H1 (cell line): ENCODE data around the gene GATB. TPM values are rescaled to one million over a fixed set of nuclear protein-coding genes. Genes with fewer than 3 reads are reported as not detected.

Experiments
- CTCF ChIA-PET: fragments of 300-600 bp; sonication (Branson Sonifier 250); formaldehyde crosslinking; loops from one replicate; lab custom pipeline; 2021; ENCODE audit not compliant: partially characterized antibody; lab: Charles Lee
- POLR2A ChIA-PET: fragments of 300-600 bp; sonication (Branson Sonifier 250); formaldehyde crosslinking; loops from one replicate; lab custom pipeline; 2021; ENCODE audit warnings: inconsistent platforms; ENCODE audit not compliant: partially characterized antibody; lab: Charles Lee
- DNase-seq, 2 experiments: peaks; one replicate each; pipeline versions ENCODE4 v3.0.0 to v3.0.0-alpha.2; 2010 to 2022; ENCODE audit warnings: low spot score in 2 of 2, low read depth in 1 of 2, mixed read lengths in 1 of 2
- FAIRE-seq: peaks from 2 replicates; lab custom pipeline; 2011; peaks lifted over from hg19 to GRCh38; lab: Jason Lieb, UNC
- H2AFZ ChIP-seq: 2 replicates; pipeline ENCODE4 v1.8.1; 2012; ENCODE audit warnings: low read length, inconsistent platforms
- H2AK5ac ChIP-seq: 2 replicates; pipeline ENCODE4 v1.6.1; 2013; ENCODE audit warnings: low read depth, low read length
- H2BK120ac ChIP-seq: replicated peaks from 2 replicates; pipeline ENCODE3; 2013; ENCODE audit warnings: low read depth, low read length, inconsistent platforms
- H2BK12ac ChIP-seq: 2 replicates; pipeline ENCODE4 v1.6.1; 2013; ENCODE audit warnings: low read depth, low read length
- H2BK15ac ChIP-seq: 2 replicates; pipeline ENCODE4 v1.6.1; 2013; ENCODE audit warnings: low read length
- H2BK20ac ChIP-seq: 2 replicates; pipeline ENCODE4 v1.6.1; 2013; ENCODE audit warnings: low read length
- H2BK5ac ChIP-seq: 2 replicates; pipeline ENCODE4 v1.6.1; 2013; ENCODE audit warnings: low read depth, low read length
- H3K14ac ChIP-seq: 2 replicates; pipeline ENCODE4 v1.6.1; 2013; ENCODE audit warnings: inconsistent platforms; ENCODE audit not compliant: insufficient read length
- H3K18ac ChIP-seq: 2 replicates; pipeline ENCODE4 v1.6.1; 2013; ENCODE audit warnings: low read length; ENCODE audit errors: extremely low read depth
- H3K23ac ChIP-seq: 2 replicates; pipeline ENCODE4 v1.6.1; 2013; ENCODE audit warnings: inconsistent platforms; ENCODE audit not compliant: insufficient read length
- H3K23me2 ChIP-seq: 2 replicates; pipeline ENCODE4 v1.6.1; 2013; ENCODE audit warnings: low read depth, low read length
- H3K27ac ChIP-seq: 2 replicates; pipeline ENCODE4 v1.6.1; 2011; ENCODE audit warnings: low read depth, low read length, inconsistent platforms
- H3K27me3 ChIP-seq, 4 experiments: replicated peaks in 1 of 4; 1 replicate in 1 of 4; 2 replicates in 3 of 4; pipeline versions ENCODE4 v1.6.1 to v1.8.1; 2011 to 2013; ENCODE audit warnings: low read length in 3 of 4, mild to moderate bottlenecking in 3 of 4, inconsistent platforms in 2 of 4, mixed read lengths in 2 of 4, moderate library complexity in 1 of 4; ENCODE audit not compliant: control insufficient read depth in 3 of 4, insufficient read depth in 3 of 4; ENCODE audit errors: extremely low read depth in 1 of 4
- H3K36me3 ChIP-seq, 4 experiments: 2 replicates each; pipeline versions ENCODE4 v1.6.1 to v1.8.1; 2011 to 2013; ENCODE audit warnings: mild to moderate bottlenecking in 4 of 4, low read length in 3 of 4, moderate library complexity in 2 of 4, control low read depth in 1 of 4, inconsistent platforms in 1 of 4; ENCODE audit not compliant: insufficient read depth in 4 of 4, control insufficient read depth in 2 of 4
- H3K4ac ChIP-seq: replicated peaks from 2 replicates; pipeline ENCODE3; 2013; ENCODE audit warnings: low read length, low read depth, mixed read lengths, inconsistent platforms; ENCODE audit not compliant: insufficient read length
- H3K4me1 ChIP-seq, 4 experiments: replicated peaks in 1 of 4; 1 replicate in 1 of 4; 2 replicates in 3 of 4; pipeline versions ENCODE4 v1.6.1 to v1.8.1; 2011 to 2013; ENCODE audit warnings: low read length in 3 of 4, inconsistent platforms in 2 of 4, mixed read lengths in 1 of 4; ENCODE audit not compliant: insufficient read depth in 4 of 4, control insufficient read depth in 3 of 4
- H3K4me2 ChIP-seq, 2 experiments: 2 replicates each; pipeline versions ENCODE4 v1.6.1 to v1.8.1; 2011 to 2013; ENCODE audit warnings: low read depth in 2 of 2, low read length in 2 of 2, control low read depth in 1 of 2, inconsistent platforms in 1 of 2, mild to moderate bottlenecking in 1 of 2; ENCODE audit not compliant: insufficient read depth in 1 of 2
- H3K4me3 ChIP-seq, 4 experiments: fragments of 200-600, 300-600 bp in 1 of 4; sonication (generic), shearing (Covaris generic), sonication (Bioruptor Twin) in 1 of 4; 2 replicates each; pipeline versions ENCODE4 v1.5.1 to v1.8.1; 2011 to 2016; ENCODE audit warnings: low read length in 4 of 4, low read depth in 3 of 4, control low read depth in 2 of 4, inconsistent platforms in 2 of 4, mild to moderate bottlenecking in 2 of 4, mixed read lengths in 1 of 4, moderate library complexity in 1 of 4; ENCODE audit not compliant: insufficient read depth in 2 of 4; ENCODE audit errors: extremely low read depth in 1 of 4
- H3K56ac ChIP-seq: replicated peaks from 2 replicates; pipeline ENCODE3; 2013; ENCODE audit warnings: low read depth, mild to moderate bottlenecking, mixed read lengths, low read length, inconsistent platforms; ENCODE audit not compliant: insufficient read length
- H3K79me1 ChIP-seq: 2 replicates; pipeline ENCODE4 v1.6.1; 2013; ENCODE audit warnings: low read depth, low read length, control low read depth
- H3K79me2 ChIP-seq, 2 experiments: 2 replicates each; pipeline versions ENCODE4 v1.6.1 to v1.8.1; 2012 to 2013; ENCODE audit warnings: low read length in 2 of 2, mild to moderate bottlenecking in 2 of 2, inconsistent platforms in 1 of 2; ENCODE audit not compliant: insufficient read depth in 2 of 2, control insufficient read depth in 1 of 2
- H3K9ac ChIP-seq, 4 experiments: replicated peaks in 1 of 4; 1 replicate in 1 of 4; 2 replicates in 3 of 4; pipeline versions ENCODE4 v1.6.1 to v1.8.1; 2011 to 2013; ENCODE audit warnings: low read depth in 3 of 4, low read length in 3 of 4, control low read depth in 2 of 4, mild to moderate bottlenecking in 2 of 4, moderate library complexity in 2 of 4, inconsistent platforms in 1 of 4; ENCODE audit errors: extremely low read depth in 1 of 4
- H3K9me3 ChIP-seq, 2 experiments: 2 replicates each; pipeline versions ENCODE4 v1.6.1 to v1.8.1; 2012 to 2013; ENCODE audit warnings: mild to moderate bottlenecking in 2 of 2, moderate library complexity in 2 of 2, control low read depth in 1 of 2, inconsistent platforms in 1 of 2, low read depth in 1 of 2, low read length in 1 of 2, mixed read lengths in 1 of 2; ENCODE audit not compliant: insufficient read depth in 2 of 2
- H4K20me1 ChIP-seq, 2 experiments: replicated peaks in 1 of 2; 2 replicates each; pipeline versions ENCODE3 to v1.8.1; 2011 to 2013; ENCODE audit warnings: inconsistent platforms in 2 of 2, low read length in 2 of 2, mild to moderate bottlenecking in 1 of 2; ENCODE audit not compliant: insufficient read depth in 2 of 2, control insufficient read depth in 1 of 2
- H4K5ac ChIP-seq: 2 replicates; pipeline ENCODE4 v1.6.1; 2013; ENCODE audit warnings: low read length, low read depth, mixed read lengths, inconsistent platforms; ENCODE audit not compliant: insufficient read length
- H4K8ac ChIP-seq: 2 replicates; pipeline ENCODE4 v1.8.0; 2013; ENCODE audit warnings: mild to moderate bottlenecking, moderate library complexity, low read length, inconsistent platforms; ENCODE audit not compliant: insufficient read depth; ENCODE audit errors: extremely low read depth
- H4K91ac ChIP-seq: replicated peaks from 2 replicates; pipeline ENCODE3; 2013; ENCODE audit warnings: low read length, mixed read lengths, inconsistent platforms; ENCODE audit not compliant: insufficient read length
- CHD1 ChIP-seq: IDR thresholded peaks from 2 replicates; pipeline ENCODE4 v1.6.1; 2012; ENCODE audit warnings: low read depth, low read length, improper control_type of control experiment
- CHD2 ChIP-seq: IDR thresholded peaks from 2 replicates; pipeline ENCODE4 v1.6.1; 2012; ENCODE audit warnings: low read length, improper control_type of control experiment
- EZH2 ChIP-seq: fragments of 200-600 bp; sonication (generic); IDR thresholded peaks from 2 replicates; pipeline ENCODE4 v1.7.1; 2012; ENCODE audit warnings: low read depth, mild to moderate bottlenecking, moderate library complexity, low read length, inconsistent platforms; ENCODE audit not compliant: severe bottlenecking
- GABPA ChIP-seq: IDR thresholded peaks from 2 replicates; pipeline ENCODE4 v1.6.1; 2011; ENCODE audit warnings: mild to moderate bottlenecking, low read length, moderate library complexity, borderline replicate concordance; ENCODE audit not compliant: insufficient read depth
- JUND ChIP-seq: IDR thresholded peaks from 2 replicates; pipeline ENCODE4 v1.6.1; 2011; ENCODE audit warnings: mild to moderate bottlenecking, improper control_type of control experiment, low read length
- NANOG ChIP-seq: IDR thresholded peaks from 2 replicates; pipeline ENCODE4 v1.6.1; 2011; ENCODE audit warnings: low read length, low read depth, mild to moderate bottlenecking, inconsistent platforms; ENCODE audit not compliant: insufficient read depth, poor library complexity, severe bottlenecking
- RFX5 ChIP-seq: IDR thresholded peaks from 2 replicates; pipeline ENCODE4 v1.6.1; 2011; ENCODE audit warnings: low read depth, low read length, improper control_type of control experiment, borderline replicate concordance
- SIN3A ChIP-seq, 2 experiments: IDR thresholded peaks in 1 of 2; conservative IDR thresholded peaks in 1 of 2; 2 replicates each; pipeline ENCODE4 v1.6.1; 2011 to 2012; ENCODE audit warnings: low read length in 2 of 2, improper control_type of control experiment in 1 of 2, low read depth in 1 of 2, mild to moderate bottlenecking in 1 of 2
- TEAD4 ChIP-seq: IDR thresholded peaks from 2 replicates; pipeline ENCODE4 v1.6.1; 2012; ENCODE audit warnings: low read depth, low read length, inconsistent platforms, mixed read lengths
- WGBS, 2 experiments: shearing (Covaris generic) in 1 of 2; methylation state at CpG; one replicate each; pipeline versions ENCODE4 v1.1.6 to v1.1.7; 2013 to 2015; ENCODE audit warnings: low lambda C conversion rate in 2 of 2, mixed read lengths in 2 of 2, inconsistent platforms in 1 of 2, low coverage in 1 of 2, missing lambda C conversion rate in 1 of 2; ENCODE audit not compliant: insufficient replicate concordance in 2 of 2, insufficient coverage in 1 of 2, insufficient read length in 1 of 2; ENCODE audit errors: extremely low coverage in 1 of 2, missing lambda C conversion rate in 1 of 2; 5-methylcytosine and 5-hydroxymethylcytosine counted together
- polyA plus RNA-seq, 7 experiments: library from polyadenylated mRNA; depleted of rRNA in 3 of 7; stranded (reverse) in 5 of 7; unstranded in 2 of 7; fragments of >200 nt in 5 of 7; fragments of 200-250 nt in 2 of 7; gene quantifications; 1 replicate in 5 of 7; 2 replicates in 1 of 7; 4 replicates in 1 of 7; pipeline versions ENCODE4 v1.2.1 to v1.2.3, GENCODE V29; 2011 to 2013; ENCODE audit warnings: missing spikeins in 2 of 7, mixed read lengths in 2 of 7
- total RNA-seq: library from RNA; stranded (reverse); fragmentation: NEBNext Ultra II Directional; extraction: Animal tissue kit (Norgen Biotek cat#: 25700); gene quantifications from 2 replicates; pipeline ENCODE4 v1.2.1, GENCODE V29; 2021
- TF ChIP-seq, protein P1 (sequence below): IDR thresholded peaks from 2 replicates; pipeline ENCODE4 v1.6.1; 2012; ENCODE audit warnings: inconsistent platforms
- TF ChIP-seq, protein P2 (sequence below): IDR thresholded peaks from 2 replicates; pipeline ENCODE4 v1.6.1; 2012; ENCODE audit warnings: low read length, inconsistent platforms

The GATB gene
- total and polyA plus RNA-seq, 2 of the 8 experiments (the other 6 are each of a cell fraction or from before 2014, with no cell fraction given): 15.3 to 18.0 TPM

DNA sequence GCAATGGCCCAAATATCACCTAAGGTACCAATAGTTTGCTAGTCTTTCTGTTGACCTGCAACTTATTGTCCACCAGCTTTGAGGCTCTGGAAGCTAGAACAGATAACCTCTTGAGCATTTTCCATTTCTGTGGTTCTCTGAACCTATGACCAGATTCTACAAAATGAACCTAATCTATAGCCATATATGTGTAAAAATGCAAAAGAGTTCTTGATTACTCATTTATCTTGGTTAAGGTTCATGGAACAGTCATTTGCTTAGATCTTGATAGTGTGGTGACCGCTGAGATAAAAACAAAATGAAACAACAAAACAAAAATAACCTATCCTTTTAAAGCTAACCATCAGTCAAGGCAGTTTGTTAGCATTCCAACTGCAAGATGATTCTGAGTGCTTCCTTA, 9.3 kb upstream of the GATB start:
- H3K79me1 ChIP-seq: no peaks in the 10 kb centered on the region
- H4K5ac ChIP-seq: no peak overlapping the region
- no peaks in the 10 kb centered on the region for H3K23me2 ChIP-seq
- H3K23ac ChIP-seq: no peak overlapping the region
- H2BK12ac ChIP-seq: no peak overlapping the region
- 0 out of 8 replicates have a peak, but pooled peaks cover 0 to under 1% (median 0%) of the 10 kb centered on the region in 4 experiments for H3K36me3 ChIP-seq
- no peak overlapping the region for H2AK5ac ChIP-seq
- H2BK20ac ChIP-seq: no peak overlapping the region
- CTCF ChIA-PET: interaction anchor here (0.7 to 1.2 kb wide), 3 partner anchors 11 to 153 kb away, joined by 3 read pairs; no protein-coding TSS in a partner anchor
- H3K14ac ChIP-seq: no peak overlapping the region
- no peak overlapping the region for H3K56ac ChIP-seq
- TF ChIP-seq JUND: no peak
- TF ChIP-seq, protein P1, sequence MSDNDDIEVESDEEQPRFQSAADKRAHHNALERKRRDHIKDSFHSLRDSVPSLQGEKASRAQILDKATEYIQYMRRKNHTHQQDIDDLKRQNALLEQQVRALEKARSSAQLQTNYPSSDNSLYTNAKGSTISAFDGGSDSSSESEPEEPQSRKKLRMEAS: no peak
- no peak for TF ChIP-seq CHD1
- no peak for TF ChIP-seq CHD2
- TF ChIP-seq SIN3A (conservative IDR thresholded peaks at IDR 0.05 in 1 of 2, IDR thresholded peaks at IDR 0.05 in 1 of 2; ENCODE audit: low read depth in 1 of 2, low read length in 2 of 2): no peak
- TF ChIP-seq NANOG: no peak
- TF ChIP-seq TEAD4: no peak
- TF ChIP-seq, protein P2, sequence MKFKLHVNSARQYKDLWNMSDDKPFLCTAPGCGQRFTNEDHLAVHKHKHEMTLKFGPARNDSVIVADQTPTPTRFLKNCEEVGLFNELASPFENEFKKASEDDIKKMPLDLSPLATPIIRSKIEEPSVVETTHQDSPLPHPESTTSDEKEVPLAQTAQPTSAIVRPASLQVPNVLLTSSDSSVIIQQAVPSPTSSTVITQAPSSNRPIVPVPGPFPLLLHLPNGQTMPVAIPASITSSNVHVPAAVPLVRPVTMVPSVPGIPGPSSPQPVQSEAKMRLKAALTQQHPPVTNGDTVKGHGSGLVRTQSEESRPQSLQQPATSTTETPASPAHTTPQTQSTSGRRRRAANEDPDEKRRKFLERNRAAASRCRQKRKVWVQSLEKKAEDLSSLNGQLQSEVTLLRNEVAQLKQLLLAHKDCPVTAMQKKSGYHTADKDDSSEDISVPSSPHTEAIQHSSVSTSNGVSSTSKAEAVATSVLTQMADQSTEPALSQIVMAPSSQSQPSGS: no peak
- no peak for TF ChIP-seq RFX5
- TF ChIP-seq EZH2: no peak
- TF ChIP-seq GABPA: no peak
- no peak overlapping the region for H3K9ac ChIP-seq
- no peak overlapping the region for H3K4me2 ChIP-seq
- H3K4ac ChIP-seq: no peak overlapping the region
- POLR2A ChIA-PET: interaction anchor here (1.2 kb wide), 1 partner anchor 23 kb away, joined by 3 read pairs; no protein-coding TSS in a partner anchor
- no peaks in the 10 kb centered on the region for H4K20me1 ChIP-seq
- no peaks in the 10 kb centered on the region for H3K79me2 ChIP-seq
- WGBS, 2 experiments: 94% methylated on average over 1 of the region's 1 CpG; no CpG with 5 or more reads in 1 of the 2 experiments
- no peak overlapping the region for H4K8ac ChIP-seq
- H3K4me1 ChIP-seq: no peaks in the 10 kb centered on the region; a peak in 2 of 7 replicates
- FAIRE-seq: no peak
- no peak overlapping the region for H3K4me3 ChIP-seq
- no peaks in the 10 kb centered on the region for H3K27me3 ChIP-seq
- no peak overlapping the region for H2BK120ac ChIP-seq
- H3K27ac ChIP-seq: no peak overlapping the region
- peaks cover 11 to 14% of the 10 kb centered on the region in 2 experiments for H3K9me3 ChIP-seq
- no peak overlapping the region for H2BK15ac ChIP-seq
- H4K91ac ChIP-seq: no peak overlapping the region
- no peak overlapping the region for H3K18ac ChIP-seq
- DNase-seq: no peak
- H2AFZ ChIP-seq: no peak overlapping the region
- H2BK5ac ChIP-seq: no peak overlapping the region
